ENCODE measurements around the gene DKK3. TPM values are rescaled to one million over a fixed set of nuclear protein-coding genes. Genes with fewer than 3 reads are reported as not detected.

Gene DKK3
- 10 to 100 TPM in 1 of 4 donors, 1 to 10 TPM in 3; 3.6 to 10.5 (median 5.0) TPM for total RNA-seq
- polyA plus RNA-seq = 1 to 10 TPM; 2.8 to 4.1 (median 3.0) TPM
- long read RNA-seq, donor 1, transcript DKK3-201 (8 exons, 2,636 nt) = major isoform, 6 of 12 reads
- long read RNA-seq, donor 1, partial matches to known transcripts = 4 of 12 reads
- long read RNA-seq, donor 1, other reads (novel, unspliced or antisense) = 2 of 12 reads
- long read RNA-seq, donor 2, transcript DKK3-201 (8 exons, 2,636 nt) = major isoform, 13 of 23 reads
- long read RNA-seq, donor 2, partial matches to known transcripts = 9 of 23 reads
- long read RNA-seq, donor 2, other reads (novel, unspliced or antisense) = 1 of 23 reads

DNA sequence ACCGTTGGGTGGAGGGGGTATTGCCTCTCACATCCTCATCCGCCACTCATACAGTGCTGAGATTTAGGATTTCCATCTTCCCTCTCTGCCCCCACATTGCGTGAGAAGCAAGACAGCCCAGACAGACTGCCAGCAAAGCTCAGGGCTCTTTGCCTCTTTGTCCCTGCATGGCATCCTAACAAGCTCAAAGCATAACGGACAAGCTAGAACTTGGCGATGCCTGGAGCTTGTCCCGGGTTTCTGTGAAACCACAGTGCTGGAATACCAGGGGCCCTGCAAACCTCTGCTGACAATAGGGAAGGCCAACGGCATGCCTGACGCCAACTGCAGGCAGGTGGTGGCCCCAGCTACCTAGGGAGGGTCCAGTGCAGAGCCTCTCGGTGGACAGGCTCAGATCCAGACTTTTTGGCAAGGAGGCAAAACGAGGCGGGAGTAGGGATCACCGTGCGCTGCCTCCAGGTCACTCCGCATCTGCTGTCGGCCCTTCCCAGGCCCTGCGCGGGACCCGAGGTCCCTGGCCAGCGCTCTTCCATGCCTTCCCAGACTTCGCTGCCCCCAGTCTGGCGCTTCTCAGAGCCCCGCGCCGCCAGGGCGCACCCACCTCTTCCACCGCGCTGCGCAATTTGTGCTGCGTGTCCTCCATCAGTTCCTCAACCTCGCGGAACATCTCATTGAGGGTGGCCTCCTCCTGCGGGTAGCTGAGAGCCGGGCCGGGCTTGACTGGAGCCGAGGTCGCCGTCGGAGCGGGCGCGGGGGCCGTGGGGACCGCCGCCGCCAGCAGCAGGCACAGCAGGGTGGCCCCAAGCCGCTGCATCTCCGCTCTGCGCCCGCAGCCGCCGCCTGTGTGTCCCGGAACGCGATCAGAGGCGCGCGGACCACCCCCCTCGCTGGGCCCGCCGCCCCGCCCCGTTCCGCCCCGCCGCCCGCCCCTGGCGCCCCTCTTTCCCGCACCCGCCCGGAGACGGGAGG lies at the start of gene DKK3:
DKK3 (minus strand) TSS at position 858 of the 969 bp plus-strand sequence; CDS start at position 814, 44 bp downstream.
- Histone ChIP-seq H3K4me3 (peak within 1 kb of the TSS; percentile 61), H3K27me3 (ENCODE audit: insufficient read depth in 3 of 3, low read length in 2 of 3) (peaks cover 0 to 53% (median 15%) of the 10 kb centered on the region in 3 donors), H3K9me3 (no peaks in the 10 kb centered on the region), H3K27ac (no peak within 1 kb of the TSS), H3K36me3 (ENCODE audit: insufficient read depth in 1 of 2, low read depth in 1 of 2) (no peaks in the 10 kb centered on the region), H3K4me1 (peaks cover 6% of the 10 kb centered on the region)
- DNase-seq (no peak), ATAC-seq (peak; percentile 31 to 44 (median 36))
- TF ChIP-seq, protein P1, sequence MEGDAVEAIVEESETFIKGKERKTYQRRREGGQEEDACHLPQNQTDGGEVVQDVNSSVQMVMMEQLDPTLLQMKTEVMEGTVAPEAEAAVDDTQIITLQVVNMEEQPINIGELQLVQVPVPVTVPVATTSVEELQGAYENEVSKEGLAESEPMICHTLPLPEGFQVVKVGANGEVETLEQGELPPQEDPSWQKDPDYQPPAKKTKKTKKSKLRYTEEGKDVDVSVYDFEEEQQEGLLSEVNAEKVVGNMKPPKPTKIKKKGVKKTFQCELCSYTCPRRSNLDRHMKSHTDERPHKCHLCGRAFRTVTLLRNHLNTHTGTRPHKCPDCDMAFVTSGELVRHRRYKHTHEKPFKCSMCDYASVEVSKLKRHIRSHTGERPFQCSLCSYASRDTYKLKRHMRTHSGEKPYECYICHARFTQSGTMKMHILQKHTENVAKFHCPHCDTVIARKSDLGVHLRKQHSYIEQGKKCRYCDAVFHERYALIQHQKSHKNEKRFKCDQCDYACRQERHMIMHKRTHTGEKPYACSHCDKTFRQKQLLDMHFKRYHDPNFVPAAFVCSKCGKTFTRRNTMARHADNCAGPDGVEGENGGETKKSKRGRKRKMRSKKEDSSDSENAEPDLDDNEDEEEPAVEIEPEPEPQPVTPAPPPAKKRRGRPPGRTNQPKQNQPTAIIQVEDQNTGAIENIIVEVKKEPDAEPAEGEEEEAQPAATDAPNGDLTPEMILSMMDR (IDR thresholded peaks at IDR 0.05) = no peak
- 5 to 10% (median 7%) methylated on average over 41 to 71 of the region's 71 CpGs for WGBS, 3 donors
- intact Hi-C loops (cut with DNase I) = no loop called here

DNA sequence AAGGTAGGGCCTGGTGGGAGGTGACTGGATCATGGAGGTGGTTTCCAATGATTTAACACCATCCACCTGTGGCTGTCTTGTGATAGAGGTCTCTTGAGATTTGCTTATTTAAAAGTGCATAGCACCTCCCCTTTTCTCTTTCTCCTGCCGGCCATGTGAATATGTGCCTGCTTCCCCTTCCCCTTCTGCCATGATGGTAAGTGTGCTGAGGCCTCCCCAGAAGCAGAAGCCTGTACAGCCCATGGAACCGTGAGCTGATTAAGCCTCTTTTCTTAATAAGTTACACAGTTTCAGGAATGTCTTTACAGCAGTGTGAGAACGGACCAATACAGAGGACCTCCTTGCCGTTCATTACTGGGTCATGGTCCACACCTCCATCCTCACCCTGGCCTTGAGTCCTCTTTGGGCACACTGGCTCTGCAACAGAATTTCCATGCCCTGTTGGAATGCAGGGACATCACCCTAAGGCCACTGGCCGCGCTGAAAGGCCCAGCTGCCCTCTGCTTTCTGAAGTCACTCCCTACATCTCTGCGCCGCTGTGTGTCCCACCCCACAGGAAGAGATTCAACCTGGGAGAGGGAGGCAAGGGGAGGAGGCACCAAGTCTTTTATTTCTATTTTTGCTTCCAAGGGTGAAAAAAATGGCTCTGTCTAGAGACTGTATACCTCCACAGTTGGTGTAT lies 49.0 kb upstream of the DKK3 start:
- H3K36me3 ChIP-seq (ENCODE audit: insufficient read depth in 1 of 2, low read depth in 1 of 2) = no peaks in the 10 kb centered on the region
- intact Hi-C loops (cut with DNase I) = no loop called here
- TF ChIP-seq, protein P1 (IDR thresholded peaks at IDR 0.05) = no peak
- no peak for DNase-seq
- no peak overlapping the region for H3K27ac ChIP-seq
- WGBS, 3 donors = 93 to 96% (median 96%) methylated on average over 8 of the region's 8 CpGs
- ATAC-seq = no peak
- no peak overlapping the region for H3K4me3 ChIP-seq
- H3K27me3 ChIP-seq (ENCODE audit: insufficient read depth in 3 of 3, low read length in 2 of 3) = no peaks in the 10 kb centered on the region
- H3K4me1 ChIP-seq = no peaks in the 10 kb centered on the region
- no peaks in the 10 kb centered on the region for H3K9me3 ChIP-seq

DNA sequence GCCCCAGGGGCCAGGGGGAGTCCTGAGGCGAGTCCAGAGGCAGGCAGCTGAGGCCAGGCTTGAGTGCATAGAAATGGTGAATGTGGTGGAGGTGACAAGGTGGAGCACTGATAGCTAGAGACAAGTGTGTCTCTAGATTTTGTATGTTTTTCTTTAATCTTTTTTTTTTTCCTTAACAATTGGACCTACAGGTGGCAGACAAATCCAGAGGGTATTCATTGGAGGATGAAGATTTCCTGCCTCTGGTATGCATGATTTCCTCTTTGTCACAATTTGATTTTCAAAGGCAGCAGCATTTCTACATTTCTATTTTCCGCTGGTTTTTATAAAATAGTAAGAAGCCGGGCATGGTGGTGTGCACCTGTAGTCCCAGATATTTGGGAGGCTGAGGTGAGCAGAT lies 47.7 kb upstream of the DKK3 start:
- TF ChIP-seq, protein P1 (IDR thresholded peaks at IDR 0.05) = no peak
- intact Hi-C loops (cut with DNase I) = no loop called here
- H3K4me3 ChIP-seq = no peak overlapping the region
- no peak for DNase-seq
- no peaks in the 10 kb centered on the region for H3K4me1 ChIP-seq
- no peak overlapping the region for H3K27ac ChIP-seq
- ATAC-seq = no peak
- H3K27me3 ChIP-seq (ENCODE audit: insufficient read depth in 3 of 3, low read length in 2 of 3) = no peaks in the 10 kb centered on the region
- WGBS, 3 donors = 79 to 82% (median 81%) methylated on average over 3 of the region's 3 CpGs
- no peaks in the 10 kb centered on the region for H3K9me3 ChIP-seq
- no peaks in the 10 kb centered on the region for H3K36me3 ChIP-seq (ENCODE audit: insufficient read depth in 1 of 2, low read depth in 1 of 2)

DNA sequence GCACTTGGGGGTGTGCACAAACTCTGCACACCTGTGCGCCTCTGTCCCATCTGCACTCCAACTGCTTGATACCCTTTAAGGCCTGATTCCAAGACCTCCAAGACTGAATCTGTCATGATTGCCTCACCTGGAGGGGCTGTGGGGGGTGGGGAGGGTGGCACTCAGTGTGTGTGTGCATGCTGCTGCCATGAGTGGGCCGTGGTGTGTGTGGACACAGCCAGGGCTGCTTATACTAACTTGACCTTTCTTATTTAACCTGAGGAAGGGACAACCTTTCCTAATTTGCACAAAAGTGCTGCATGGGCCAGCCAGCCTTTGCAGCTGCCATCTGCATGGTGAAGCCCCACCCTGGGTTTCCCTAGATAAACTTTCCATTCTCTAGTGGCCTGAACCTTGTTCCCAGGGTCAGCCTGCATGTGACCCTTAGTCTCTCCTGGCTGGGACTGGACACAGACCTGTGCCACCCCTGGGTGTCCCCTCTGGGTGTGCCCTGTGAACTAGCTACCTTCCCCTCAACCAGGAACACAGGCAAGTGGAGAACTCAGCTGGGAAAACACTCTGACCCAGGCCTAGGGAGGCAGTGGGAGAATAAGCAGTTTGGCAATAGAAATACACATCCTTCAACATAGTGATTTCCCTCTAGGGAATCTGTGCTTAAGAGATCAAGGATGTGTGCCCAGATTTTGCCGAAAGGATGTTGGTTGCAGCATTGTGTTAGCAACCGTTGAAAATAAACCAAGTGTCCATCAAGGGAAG lies 45.4 kb upstream of the DKK3 start:
- Histone ChIP-seq H3K4me1 (peaks cover 7% of the 10 kb centered on the region), H3K4me3 (no peak overlapping the region), H3K27me3 (ENCODE audit: insufficient read depth in 3 of 3, low read length in 2 of 3) (no peaks in the 10 kb centered on the region), H3K27ac (no peak overlapping the region), H3K36me3 (ENCODE audit: insufficient read depth in 1 of 2, low read depth in 1 of 2) (no peaks in the 10 kb centered on the region), H3K9me3 (no peaks in the 10 kb centered on the region)
- 51 to 63% (median 54%) methylated on average over 4 of the region's 4 CpGs for WGBS, 3 donors
- DNase-seq (no peak), ATAC-seq (peak in 1 of 4 donors; percentile 46)
- TF ChIP-seq, protein P1 (IDR thresholded peaks at IDR 0.05) = no peak
- intact Hi-C loops (cut with DNase I) = loop anchor here in 1 of 2 donors (5.0 kb wide), 1 partner anchor 44 kb away; no protein-coding TSS in a partner anchor
